HG03108 (cell line): ENCODE data around the gene DOCK2.

Source experiments
- ATAC-seq: cut with Tn5 transposase; IDR thresholded peaks from one replicate; pipeline ENCODE4 v1.9.1; 2021; ENCODE audit warnings: moderate library complexity; ENCODE audit not compliant: unreplicated experiment

The DOCK2 gene

DNA sequence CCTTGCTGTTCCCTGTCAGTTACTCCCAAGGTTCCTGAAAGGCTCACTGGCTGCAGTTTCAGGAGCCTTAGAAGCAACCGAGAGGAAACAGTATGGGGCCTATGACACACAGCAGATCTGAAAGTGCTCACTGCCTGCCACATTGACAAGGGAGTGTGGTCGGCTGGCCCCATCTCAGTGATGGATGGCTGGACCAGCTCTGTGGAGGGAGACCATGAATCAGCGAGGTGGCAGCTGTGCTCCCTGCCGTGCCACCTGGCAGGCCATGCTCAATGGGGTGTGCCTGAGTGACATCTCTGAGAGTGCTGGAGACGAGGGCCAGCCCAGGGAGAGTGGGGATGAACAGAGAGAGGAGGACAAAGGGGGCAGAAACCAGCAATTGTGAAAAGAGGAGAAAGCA is 49.1 kb downstream of the DOCK2 start:
- ATAC-seq = peak; percentile 84

DNA sequence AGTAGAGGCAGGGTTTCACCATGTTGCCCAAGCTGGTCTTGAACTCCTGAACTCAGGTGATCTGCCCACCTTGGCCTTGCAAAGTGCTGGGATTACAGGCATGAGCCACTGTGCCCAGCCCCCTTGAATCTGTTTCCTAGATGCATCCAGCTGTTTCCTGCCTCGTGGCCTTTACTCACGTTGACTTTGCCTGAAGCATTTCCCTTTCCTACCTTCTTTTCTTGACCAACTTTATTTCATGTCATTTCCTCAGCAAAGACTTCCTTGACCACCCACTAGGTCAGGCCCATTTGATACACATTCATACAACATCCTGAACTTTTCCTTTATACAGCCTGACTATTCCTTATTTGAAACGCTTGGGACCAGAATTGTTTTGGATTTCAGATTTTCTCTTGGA is 51.0 kb downstream of the DOCK2 start:
- ATAC-seq = no peak

DNA sequence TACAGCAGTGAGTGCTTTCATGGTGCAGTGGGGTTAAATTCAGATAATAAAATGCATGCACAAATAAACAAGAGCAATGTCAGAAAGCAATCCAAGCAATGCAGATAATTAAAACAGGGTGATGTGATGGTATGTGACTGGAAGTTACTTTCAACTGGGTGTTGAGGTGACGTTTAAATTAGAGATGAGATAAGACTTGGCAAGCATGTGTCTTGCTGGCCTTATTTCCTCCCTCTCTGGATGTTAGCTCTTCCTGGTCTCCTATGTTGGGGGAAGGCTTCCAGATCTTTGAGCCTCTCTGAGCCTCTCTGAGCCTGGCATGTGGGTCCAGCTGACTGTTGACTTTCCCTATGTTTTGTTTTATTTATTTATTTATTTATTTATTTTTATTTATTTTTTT is 54.4 kb downstream of the DOCK2 start:
- ATAC-seq = no peak

DNA sequence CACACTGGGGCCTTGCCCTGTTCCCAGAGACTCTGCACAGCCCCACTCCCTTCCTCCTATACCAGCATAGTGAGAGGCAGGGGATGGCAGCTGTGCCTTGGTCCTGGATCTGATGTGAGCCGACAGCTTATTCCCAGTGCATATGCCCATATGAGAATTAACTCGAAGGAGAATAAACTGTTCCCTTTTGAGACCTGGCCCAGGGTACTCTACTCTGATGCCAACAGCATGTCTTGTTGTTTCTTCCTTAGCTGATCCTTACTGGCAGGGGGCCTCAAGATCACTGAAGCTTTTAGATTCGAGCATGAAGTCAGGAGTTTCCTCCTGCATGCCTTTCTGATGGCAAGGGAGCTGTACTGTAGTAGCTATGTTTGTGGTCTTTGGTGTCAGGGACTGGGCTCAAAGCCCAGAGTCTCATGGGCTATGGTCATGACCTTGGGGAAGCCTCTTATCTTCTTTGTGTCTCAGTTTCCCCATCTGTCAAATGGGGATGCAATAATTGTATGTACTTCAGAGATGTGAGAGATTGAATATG is 57.1 kb downstream of the DOCK2 start:
- ATAC-seq = no peak

DNA sequence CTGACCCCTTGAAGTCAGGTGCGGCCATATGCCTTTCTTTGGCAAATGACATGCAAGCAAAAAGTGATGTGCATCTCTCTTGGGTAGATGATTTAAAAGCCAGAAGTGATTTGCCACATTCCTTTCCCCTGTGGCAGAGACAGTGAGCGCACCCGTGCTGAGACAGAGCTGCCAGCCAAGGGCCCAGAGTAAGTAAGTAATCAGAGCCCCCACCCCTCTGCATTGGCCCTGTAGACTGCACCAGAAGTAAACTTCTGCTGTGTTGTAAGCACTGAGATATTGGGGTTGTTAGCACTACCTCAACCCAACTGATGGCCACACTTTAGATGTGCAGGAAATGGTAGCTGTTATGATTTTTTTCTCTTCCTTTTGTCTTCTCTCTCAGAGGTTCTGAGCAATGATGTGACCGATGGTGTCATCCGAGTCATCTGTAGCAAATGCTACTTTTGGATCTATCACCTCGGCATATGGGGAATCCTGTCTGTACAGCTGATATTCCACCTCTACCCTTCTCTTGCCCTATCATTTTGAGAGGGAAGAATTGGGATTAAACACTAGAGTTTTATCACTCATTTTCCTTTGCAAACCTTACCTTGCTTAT is 58.0 kb downstream of the DOCK2 start:
- ATAC-seq = no peak

DNA sequence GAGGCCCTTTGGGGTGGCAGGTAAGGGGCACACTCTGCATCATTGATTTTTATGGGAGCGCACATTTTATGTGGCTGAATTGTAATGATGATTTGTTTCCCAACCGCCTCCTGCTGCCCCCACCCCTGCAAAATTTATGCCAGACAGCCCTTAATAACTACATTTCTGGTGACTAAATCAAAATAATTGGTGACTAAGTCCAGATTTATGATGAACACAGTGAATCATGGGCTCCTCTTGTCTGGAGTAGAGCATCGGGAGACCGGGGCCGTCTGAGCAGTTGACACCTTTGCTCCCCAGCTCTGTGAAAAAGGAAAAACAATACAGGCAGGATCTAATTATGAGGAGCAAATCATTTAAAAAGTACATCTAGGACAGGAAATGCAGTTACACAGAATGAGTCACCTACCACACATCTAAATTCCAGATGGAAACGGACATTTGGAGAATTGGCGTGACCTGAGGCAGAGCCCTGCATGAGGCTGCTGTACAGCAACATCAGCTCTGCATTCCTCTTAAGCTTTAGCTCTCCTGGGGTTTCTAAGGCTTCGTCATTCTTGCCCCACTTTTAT is 58.9 kb downstream of the DOCK2 start:
- ATAC-seq = no peak

DNA sequence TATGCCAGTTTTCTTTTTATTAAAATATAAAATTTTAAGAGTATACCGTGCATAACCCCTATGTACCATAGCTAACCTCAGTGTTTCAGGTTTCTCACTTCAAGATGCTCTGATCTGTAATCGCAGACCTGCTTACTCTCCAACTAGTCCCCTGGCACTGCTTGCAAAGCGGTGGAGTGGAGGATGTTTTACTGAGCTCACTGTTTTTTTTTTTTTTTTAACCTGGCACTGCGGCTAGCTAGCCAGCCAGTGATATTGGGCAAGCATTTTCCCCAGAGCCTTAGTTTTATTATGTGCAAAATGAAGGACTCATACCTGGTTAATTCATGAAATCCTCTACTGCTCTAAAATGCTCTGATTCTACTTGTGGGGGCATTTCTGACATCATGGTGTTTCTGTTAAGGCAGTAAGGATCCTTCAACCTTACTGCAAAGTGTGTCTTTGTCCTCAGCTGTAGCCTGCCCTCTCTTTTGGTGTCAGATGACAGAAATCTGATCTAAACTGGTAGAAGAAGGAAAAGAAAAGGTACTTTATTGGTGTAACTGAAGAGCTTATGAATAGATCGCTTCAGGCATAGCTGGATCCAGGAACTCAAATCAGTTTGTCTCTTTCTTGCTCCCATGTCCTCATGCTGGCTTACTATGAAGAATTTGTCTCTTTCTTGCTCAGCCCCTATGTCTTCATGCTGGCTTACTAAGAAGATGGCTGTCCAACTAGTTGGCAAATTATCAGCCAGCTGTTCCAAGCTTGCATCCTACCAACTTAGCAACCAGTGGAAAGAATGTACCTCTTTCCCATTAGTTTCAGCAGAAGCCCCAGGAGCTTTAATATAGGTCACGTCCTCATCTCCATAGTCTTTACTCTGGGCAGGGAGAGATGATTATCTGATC is 59.8 kb downstream of the DOCK2 start:
- no peak for ATAC-seq

DNA sequence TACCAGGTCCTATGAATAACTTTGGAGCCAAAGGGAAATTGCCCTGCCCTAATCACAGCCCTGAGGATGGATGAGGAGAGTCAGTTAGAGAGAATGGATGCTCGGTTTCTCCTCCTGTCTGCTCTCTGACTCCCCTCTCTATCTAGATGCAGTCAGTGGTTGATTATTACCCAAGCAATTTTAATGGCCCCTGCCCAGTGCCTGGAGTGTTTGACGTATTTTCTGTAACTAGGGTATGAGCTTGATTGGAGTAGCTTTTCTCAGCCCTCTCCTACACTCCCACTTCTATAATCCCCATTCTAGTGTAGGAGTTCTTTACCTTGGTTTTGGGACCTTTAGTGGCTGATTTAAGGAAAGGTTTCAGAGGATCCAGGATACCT is 60.4 kb downstream of the DOCK2 start:
- no peak for ATAC-seq

DNA sequence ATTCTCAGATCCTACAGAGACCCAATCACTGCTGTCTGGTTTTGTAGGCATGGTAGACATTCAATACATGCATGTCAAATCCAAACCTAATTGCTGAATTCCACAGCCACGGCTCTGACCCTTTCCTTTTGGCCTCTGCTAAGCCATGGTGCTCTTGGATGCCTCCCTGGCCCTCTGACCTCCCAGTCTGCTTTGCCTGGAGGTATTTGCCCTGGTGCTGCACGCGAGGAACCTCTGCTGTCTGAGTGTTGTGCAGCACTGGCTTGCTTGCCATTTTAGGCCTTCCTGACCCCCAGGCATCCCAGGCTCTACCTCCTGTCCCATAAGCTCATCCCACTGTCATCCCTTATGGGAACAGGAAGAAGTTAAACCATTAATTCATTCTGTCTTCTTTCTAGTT is 60.9 kb downstream of the DOCK2 start:
- ATAC-seq = no peak

DNA sequence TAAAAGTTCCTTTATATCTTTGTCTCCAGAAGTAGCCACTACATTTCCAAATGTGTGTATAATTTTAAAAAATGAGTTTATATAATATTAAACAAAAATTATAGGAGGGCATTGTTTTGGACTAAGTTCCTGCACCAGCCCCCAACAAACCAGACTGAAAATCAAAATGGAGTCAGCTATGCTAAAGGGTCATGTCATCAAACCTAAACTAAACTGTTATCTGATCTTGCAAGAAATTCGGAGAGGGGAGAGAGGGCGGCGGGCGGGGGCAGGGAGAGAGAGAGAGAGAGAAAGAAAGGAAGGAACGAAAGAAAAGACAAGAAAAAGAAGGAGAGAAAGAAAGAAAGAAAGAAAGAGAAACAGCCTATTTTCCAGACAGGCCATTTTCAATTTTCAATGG is 63.5 kb downstream of the DOCK2 start:
- no peak for ATAC-seq

DNA sequence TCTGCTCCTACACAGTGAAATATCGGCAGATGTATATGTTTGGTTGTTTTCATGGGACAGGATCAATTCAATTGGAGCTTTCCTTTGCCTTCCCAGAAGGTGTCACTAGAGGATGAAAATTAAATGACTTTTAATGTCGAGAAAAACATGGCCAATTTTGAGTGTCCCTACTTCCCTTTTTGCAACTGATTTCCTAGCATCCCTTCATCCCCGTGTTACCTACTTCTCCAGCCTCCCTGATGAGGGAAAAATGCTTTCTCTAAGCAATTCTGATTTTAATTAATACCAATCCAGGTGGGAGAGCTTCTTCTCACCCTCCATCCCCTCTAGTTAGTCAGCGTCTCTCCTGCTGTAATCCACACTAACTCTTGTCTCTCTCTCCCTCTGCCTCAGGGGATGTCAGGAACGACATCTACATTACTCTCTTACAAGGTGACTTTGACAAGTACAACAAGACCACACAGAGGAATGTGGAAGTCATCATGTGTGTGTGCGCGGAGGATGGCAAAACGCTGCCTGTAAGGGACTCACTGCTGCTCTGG is 64.9 kb downstream of the DOCK2 start:
- ATAC-seq = no peak

DNA sequence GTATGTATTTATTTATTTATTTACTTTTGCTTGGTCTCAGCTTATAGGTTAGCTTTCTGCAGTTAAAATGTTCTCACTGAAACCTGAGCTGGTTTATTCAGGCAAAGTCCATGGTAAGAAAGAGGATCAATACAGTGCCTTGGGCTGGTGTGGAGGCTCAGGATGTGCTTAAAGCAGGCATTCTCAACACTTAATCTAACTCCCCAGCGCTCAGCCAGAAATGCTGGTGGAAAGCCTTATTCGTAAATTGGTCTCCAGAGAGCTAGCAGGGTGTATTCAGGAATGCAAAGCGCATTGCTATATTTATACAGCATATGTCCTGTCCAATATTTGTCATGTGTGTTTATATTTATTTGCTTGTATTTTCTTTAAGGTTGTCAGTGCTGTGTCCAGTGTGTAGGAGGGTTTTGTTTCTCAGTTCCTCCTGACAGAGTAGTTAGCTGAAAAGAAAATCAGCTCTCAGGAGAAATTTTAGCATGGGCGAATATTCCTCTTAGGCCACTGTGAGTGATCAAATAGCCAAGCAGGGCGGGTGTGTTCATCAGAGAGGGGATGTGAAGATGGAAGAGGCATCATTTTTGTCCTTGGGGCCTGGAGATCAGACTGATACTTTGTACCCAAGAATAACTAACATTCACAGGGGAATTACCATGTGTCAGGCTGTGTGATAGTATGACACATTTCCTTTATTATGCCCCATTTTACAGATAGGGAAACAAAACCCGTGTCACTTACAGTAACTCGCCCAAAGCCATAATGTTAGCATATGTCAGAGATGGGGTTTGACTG is 65.8 kb downstream of the DOCK2 start:
- ATAC-seq = peak; percentile 70

DNA sequence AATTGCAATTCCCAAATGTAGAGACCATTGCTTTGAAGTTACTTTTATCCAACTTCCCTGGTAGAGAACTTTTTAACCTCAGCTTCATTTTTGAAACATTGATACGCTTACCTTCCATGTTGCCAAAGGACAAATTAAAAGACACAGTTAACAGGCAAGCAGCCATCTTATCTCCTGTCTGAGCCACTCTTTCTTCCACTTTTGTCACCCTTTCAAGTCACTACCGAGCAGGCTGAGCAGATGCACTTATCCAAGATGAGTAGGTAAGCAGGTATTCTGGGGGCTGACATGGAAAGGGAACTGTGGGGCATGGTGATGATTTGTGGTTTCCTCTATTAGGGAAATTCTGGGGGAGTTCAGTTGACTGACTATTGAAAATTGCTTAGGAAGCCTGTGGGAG is 66.7 kb downstream of the DOCK2 start:
- no peak for ATAC-seq

DNA sequence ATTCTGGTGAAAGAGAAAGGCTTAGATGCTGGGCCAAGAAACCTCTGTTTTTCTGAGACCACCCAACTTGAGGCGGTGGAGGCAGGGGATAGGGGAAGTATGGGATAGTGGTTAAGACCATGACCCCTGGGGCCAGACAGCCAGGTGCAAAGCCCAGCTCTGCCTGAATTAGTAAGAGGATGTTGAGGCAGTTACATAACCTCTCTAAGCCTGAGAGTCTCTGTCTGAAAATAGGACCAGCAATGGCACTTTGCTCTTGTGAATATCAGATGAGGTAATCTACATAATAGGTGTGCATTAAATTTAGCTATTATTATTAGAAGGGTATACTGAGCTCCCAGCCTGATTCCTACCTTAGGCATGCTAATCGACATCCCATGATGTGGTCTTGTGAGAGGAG is 68.2 kb downstream of the DOCK2 start:
- no peak for ATAC-seq

DNA sequence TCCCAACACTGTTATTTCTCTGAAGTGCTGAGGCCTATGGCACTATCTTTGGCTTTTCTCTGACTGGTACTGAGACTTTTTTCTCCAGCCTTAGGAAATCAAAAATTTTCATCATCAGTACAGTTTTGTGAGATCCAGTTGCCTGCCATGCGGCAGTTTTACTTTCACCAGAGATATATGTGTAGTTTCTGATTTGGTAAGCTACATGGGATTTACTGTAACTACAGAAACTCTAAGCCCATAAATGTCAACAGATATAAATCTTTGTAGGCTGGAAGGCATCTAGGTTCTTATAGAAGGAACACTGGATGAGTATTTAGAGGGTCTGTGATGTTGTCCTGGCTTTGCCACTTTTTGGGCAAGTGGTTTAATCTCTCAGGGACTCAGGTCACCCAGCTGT is 69.0 kb downstream of the DOCK2 start:
- no peak for ATAC-seq

DNA sequence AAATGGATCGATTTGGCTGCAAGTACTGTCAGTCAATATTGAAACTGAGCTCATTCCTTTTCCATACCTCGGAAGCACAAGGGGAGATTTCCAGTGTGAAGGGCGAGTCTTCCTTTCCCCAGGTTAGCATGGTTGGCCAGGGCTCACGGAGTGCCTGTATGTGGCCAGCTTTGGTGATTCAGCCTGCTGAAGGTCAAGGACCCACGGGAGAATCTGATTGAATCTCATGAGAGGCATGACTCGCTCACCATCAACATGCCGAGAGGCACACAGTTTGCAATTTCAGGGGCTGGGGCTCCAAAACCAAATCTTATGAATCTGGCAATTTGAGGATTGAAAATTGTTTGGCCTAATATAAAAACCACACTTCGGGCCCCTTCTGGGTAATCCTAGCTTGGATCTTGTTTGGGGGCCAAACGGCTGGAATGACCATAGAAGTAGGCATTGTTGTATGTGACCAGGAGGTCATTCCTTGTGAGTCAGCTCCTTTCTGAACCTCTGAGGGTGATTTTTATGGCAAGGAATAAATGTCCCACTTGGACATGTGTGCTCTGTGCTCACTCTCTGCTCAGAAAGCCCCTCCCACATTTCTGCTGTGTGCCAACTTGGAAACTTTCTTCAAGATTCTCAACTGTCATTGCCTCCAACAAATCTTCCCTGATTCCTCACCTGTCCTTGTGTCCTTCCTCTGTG is 69.8 kb downstream of the DOCK2 start:
- no peak for ATAC-seq

DNA sequence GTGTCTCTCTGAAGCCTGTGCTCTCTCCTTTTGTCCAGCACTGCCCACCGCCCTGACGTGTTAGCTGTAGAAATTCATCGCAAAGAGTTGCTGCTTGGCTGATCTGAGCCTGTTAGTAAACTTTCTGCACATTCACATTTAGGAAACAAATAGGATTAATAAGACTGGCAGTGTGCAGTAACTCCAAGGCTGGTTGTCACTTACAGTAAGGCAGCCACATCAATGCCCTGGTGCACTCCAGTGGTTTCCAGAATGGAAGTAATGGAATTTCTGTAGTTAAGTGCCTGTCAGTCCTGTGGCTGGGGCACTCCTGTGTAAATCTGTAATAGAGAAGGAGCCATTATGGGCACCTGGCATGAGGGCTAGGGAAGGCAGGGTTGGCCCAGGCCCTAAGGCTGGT is 70.6 kb downstream of the DOCK2 start:
- ATAC-seq = no peak

DNA sequence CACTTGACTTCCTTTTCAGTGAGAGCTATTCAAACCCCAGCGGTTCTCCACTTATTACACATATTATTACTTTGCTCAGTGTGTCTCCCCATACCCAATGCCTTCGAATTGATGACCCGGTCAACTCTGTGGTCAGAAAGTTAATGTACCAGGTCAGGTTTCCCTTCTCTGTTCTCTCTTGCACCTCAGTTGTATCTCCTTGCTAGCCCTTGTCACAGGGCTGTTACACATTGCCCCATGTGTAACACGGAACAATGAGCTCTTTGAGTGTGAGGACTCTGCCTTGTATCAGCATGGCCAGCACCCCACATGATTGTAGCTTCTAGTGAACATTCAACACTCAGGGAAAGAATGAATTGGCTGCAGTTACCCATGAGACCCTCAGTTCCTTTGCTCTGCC is 73.6 kb downstream of the DOCK2 start:
- no peak for ATAC-seq

DNA sequence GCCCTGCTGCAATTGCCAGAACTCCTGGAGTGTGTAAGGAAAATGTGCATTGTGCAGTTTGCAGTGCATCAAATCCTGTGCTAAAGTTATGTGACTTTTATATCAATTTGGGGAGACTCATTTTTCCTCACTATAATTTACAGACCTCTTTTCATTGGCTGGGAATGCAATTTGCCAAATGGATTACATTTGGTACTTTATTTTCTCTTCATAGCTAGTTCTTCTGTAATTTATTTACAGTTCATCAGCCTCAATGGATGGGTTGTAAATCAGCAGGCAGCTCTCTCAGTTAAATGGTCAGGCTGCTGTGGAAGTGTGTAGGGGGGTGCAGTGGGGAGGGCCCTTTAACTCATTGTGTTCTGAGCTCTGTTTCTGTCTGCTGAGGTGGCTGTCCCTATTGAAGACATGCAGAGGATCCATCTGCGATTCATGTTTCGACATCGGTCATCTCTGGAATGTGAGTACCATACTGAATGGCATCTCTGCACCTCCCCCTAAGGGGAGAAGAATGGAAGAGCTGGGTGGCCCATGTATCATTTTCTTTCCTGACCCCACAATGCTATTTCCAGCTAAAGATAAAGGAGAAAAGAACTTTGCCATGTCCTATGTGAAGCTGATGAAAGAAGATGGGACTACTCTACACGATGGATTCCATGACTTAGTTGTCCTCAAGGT is 74.6 kb downstream of the DOCK2 start:
- no peak for ATAC-seq

DNA sequence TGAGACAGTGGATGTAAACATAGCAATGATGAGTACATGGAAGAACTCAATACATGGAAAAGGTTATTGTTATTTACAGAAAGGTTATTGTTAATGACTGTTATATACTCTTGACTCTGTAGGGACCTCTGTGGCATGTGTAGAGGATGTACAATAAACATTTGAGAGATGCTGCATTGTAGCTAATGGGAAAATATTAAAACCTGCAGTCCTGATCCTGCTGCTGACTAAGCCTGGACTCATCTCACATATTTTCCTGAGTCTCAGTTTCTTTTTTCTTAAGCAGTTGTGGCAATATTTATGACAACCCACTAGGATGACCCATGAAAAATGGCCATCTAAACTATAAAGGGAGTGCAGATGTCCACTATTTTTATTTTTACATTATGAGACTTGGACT is 75.4 kb downstream of the DOCK2 start:
- ATAC-seq = no peak
